A673 (cell line): Measurements from ENCODE around the gene CPA5. TPM values are rescaled to one million over a fixed set of nuclear protein-coding genes. Genes with fewer than 3 reads are reported as not detected.
A peak's percentile ranks its signal among the peaks of the same experiment; 100 is the strongest.

Experiments
- BruUV-seq: library from RNA; stranded (reverse); fragments of 400-500 nt; replicated peaks from 2 replicates; lab custom pipeline; 2021; lab: Mats Ljungman, UMichigan
- CTCF ChIA-PET: fragments of 300-600 bp; sonication (Branson Sonifier 250); formaldehyde crosslinking; loops from one replicate; lab custom pipeline; 2022; ENCODE audit warnings: antibody characterized with exemption; lab: Charles Lee
- POLR2A ChIA-PET: fragments of 300-600 bp; sonication (Branson Sonifier 250); formaldehyde crosslinking; loops from one replicate; lab custom pipeline; 2022; ENCODE audit warnings: antibody characterized with exemption; ENCODE audit not compliant: low non-redundant PET; lab: Charles Lee
- DNase-seq: peaks from one replicate; pipeline ENCODE4 v3.0.0-alpha.2; 2015; ENCODE audit warnings: low spot score
- H3K27ac ChIP-seq: fragments of 200-600 bp; sonication (generic); 2 replicates; pipeline ENCODE4 v1.5.1; 2016; ENCODE audit warnings: mixed run types, low read depth, mild to moderate bottlenecking, mixed read lengths, antibody characterized with exemption, low read length; ENCODE audit not compliant: poor library complexity, severe bottlenecking
- H3K27me3 ChIP-seq: fragments of 200-600 bp; sonication (generic); replicated peaks from 2 replicates; pipeline ENCODE4 v1.6.1; 2017; ENCODE audit warnings: mixed run types, low read depth, mild to moderate bottlenecking, mixed read lengths, antibody characterized with exemption, low read length; ENCODE audit not compliant: insufficient read depth, poor library complexity
- H3K36me3 ChIP-seq: fragments of 200-600 bp; sonication (generic); 2 replicates; pipeline ENCODE4 v1.6.1; 2016; ENCODE audit warnings: mixed run types, mild to moderate bottlenecking, mixed read lengths, antibody characterized with exemption, low read length; ENCODE audit not compliant: insufficient read depth, poor library complexity, severe bottlenecking
- H3K4me1 ChIP-seq: fragments of 200-600 bp; sonication (generic); 2 replicates; pipeline ENCODE4 v1.6.1; 2017; ENCODE audit warnings: mixed run types, mild to moderate bottlenecking, mixed read lengths, antibody characterized with exemption, low read length; ENCODE audit not compliant: insufficient read depth, poor library complexity, severe bottlenecking
- H3K4me3 ChIP-seq: fragments of 200-600 bp; sonication (generic); 2 replicates; pipeline ENCODE4 v1.5.1; 2016; ENCODE audit warnings: low read depth, mixed run types, mild to moderate bottlenecking, mixed read lengths, low read length; ENCODE audit not compliant: poor library complexity, severe bottlenecking
- H3K9me3 ChIP-seq: fragments of 200-600 bp; sonication (generic); 2 replicates; pipeline ENCODE4 v1.6.1; 2016; ENCODE audit warnings: mixed run types, low read depth, mild to moderate bottlenecking, mixed read lengths, antibody characterized with exemption, low read length; ENCODE audit not compliant: poor library complexity, severe bottlenecking
- EZH2 ChIP-seq: fragments of 200-600 bp; sonication (generic); IDR thresholded peaks from 2 replicates; pipeline ENCODE4 v1.6.1; 2017; ENCODE audit warnings: borderline replicate concordance, low read depth, mild to moderate bottlenecking, mixed read lengths, antibody characterized with exemption, low read length; ENCODE audit not compliant: poor library complexity, severe bottlenecking
- intact Hi-C: fragments of 100-400 bp; cut with micrococcal nuclease; formaldehyde crosslinking; loops from one replicate; pipeline ENCODE4 v1.10.0; 2022; ENCODE audit not compliant: unreplicated experiment
- total RNA-seq: library from RNA; stranded (reverse); gene quantifications from 2 replicates; pipeline ENCODE4 v1.2.3, GENCODE V29; 2021
- TF ChIP-seq, protein P1 (sequence below): fragments of 300-800, 200-600 bp; sonication (generic); conservative IDR thresholded peaks from 2 replicates; pipeline ENCODE4 v1.5.1; 2017; ENCODE audit warnings: low read depth, mild to moderate bottlenecking, antibody characterized with exemption, low read length, moderate library complexity, mixed read lengths

The CPA5 gene
- total RNA-seq, 1 experiment from 2014 or later, result not detected

DNA sequence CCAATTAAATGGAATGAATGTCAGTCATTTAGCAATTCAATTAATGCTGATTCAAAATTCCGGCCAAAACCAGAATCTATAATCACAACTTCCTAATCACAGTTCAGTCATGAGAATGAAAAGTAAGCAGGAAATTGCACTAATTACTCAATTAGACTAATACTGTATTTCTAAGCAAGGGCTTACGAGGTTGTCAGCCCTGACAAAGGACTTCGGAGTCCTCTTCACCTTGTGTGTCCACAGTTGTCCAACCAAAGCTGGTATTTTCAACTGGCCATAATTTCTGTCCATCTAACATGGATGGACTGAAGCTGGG is 53.1 kb downstream of the CPA5 start:
- intact Hi-C loops, result no loop called here
- no peak for TF ChIP-seq EZH2
- TF ChIP-seq, protein P1, sequence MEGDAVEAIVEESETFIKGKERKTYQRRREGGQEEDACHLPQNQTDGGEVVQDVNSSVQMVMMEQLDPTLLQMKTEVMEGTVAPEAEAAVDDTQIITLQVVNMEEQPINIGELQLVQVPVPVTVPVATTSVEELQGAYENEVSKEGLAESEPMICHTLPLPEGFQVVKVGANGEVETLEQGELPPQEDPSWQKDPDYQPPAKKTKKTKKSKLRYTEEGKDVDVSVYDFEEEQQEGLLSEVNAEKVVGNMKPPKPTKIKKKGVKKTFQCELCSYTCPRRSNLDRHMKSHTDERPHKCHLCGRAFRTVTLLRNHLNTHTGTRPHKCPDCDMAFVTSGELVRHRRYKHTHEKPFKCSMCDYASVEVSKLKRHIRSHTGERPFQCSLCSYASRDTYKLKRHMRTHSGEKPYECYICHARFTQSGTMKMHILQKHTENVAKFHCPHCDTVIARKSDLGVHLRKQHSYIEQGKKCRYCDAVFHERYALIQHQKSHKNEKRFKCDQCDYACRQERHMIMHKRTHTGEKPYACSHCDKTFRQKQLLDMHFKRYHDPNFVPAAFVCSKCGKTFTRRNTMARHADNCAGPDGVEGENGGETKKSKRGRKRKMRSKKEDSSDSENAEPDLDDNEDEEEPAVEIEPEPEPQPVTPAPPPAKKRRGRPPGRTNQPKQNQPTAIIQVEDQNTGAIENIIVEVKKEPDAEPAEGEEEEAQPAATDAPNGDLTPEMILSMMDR, result no peak

DNA sequence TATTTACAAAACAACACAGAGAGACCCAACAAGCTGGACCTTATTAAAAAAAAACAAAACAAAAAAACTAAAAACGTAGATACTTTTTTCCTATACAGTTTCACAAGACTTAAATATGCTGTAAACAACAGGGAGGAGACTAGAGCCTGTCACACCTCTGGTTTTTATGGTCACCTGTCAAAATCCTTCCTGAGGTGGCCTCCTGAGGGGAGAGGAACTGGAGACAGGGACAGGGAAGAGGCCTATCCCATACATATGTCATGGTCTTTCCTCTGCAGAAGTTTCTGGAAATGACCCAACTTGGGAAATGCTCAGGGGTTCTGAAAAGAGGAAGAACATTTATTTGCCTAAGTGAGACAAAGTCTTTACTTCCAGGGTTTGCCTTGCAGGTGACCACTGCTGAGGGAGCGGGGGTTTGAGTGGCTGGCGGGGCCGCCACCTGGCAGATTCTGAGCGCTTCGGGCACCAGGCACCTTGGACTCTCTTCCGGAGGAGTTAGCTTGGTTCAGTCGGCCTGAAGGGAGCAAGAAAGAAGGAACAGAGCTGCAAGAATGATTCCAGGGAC is 54.0 kb downstream of the CPA5 start:
- Histone ChIP-seq H3K27ac (no peak overlapping the region), H3K36me3 (peaks cover 3% of the 10 kb centered on the region), H3K27me3 (no peaks in the 10 kb centered on the region), H3K4me1 (peaks cover 24% of the 10 kb centered on the region), H3K9me3 (no peaks in the 10 kb centered on the region), H3K4me3 (no peak overlapping the region)
- no peak for DNase-seq
- intact Hi-C loops, result no loop called here
- POLR2A ChIA-PET, result interaction anchor here (0.6 kb wide), 1 partner anchor 102 kb away, joined by 3 read pairs; no protein-coding TSS in a partner anchor
- CTCF ChIA-PET, result no interaction called here
- TF ChIP-seq EZH2, result no peak
- TF ChIP-seq, protein P1, result no peak
- BruUV-seq, result no TSS peak

More for the DNA sequence above, 53.1 kb downstream of the CPA5 start:
- CTCF ChIA-PET, result no interaction called here
- POLR2A ChIA-PET, result interaction anchor here (0.6 kb wide), 1 partner anchor 124 kb away, joined by 4 read pairs; no protein-coding TSS in a partner anchor
- Histone ChIP-seq H3K9me3 (no peaks in the 10 kb centered on the region), H3K27me3 (no peaks in the 10 kb centered on the region), H3K36me3 (peaks cover 3% of the 10 kb centered on the region), H3K4me1 (peaks cover 28% of the 10 kb centered on the region), H3K27ac (peak overlapping the region; percentile 20), H3K4me3 (no peak overlapping the region)
- peak; percentile 34 for DNase-seq
- BruUV-seq, result no TSS peak

DNA sequence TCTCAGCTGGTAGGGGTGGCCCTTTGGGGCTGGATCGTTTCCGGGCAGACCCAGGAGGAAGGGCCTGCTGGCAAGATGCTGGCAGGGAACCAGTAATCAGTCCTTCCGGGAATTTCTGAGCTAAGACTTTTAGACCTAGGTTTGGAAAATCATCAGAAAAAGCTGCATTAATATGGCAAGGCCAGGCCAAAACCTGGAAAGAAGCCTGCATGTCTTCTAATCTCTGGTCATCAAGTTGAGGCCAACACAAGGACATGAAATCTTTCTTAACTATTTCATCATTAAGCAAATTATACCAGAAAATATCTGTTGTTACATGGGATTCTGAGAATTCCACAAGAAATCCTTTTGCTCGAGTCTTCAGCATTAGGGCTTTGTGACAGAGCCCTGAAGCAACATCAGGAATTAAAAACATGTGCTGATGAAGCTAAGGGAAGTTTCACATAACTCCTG is 55.5 kb downstream of the CPA5 start:
- BruUV-seq, result no TSS peak
- no peak overlapping the region for H3K4me3 ChIP-seq
- H3K27me3 ChIP-seq, result no peaks in the 10 kb centered on the region
- no peaks in the 10 kb centered on the region for H3K9me3 ChIP-seq
- no peak for TF ChIP-seq EZH2
- TF ChIP-seq, protein P1, result no peak
- ChIA-PET CTCF (no interaction called here), POLR2A (no interaction called here)
- no peak overlapping the region for H3K27ac ChIP-seq
- intact Hi-C loops, result no loop called here
- H3K4me1 ChIP-seq, result peaks cover 24% of the 10 kb centered on the region
- peaks cover 3% of the 10 kb centered on the region for H3K36me3 ChIP-seq
- DNase-seq, result no peak
